Right lobe of liver (tissue), 6 donors: Measurements from ENCODE around the gene SYNJ2. TPM values are rescaled to one million over a fixed set of nuclear protein-coding genes. Genes with fewer than 3 reads are reported as not detected.

ENCODE experiments used
- ATAC-seq, 4 donors: fragments of 200-7000 bp; cut with Tn5 transposase; one replicate each; pipeline ENCODE4 v1.9.1; 2020; ENCODE audit warnings: mild to moderate bottlenecking in 4 of 4, moderate library complexity in 4 of 4
- DNase-seq, 3 donors: peaks; one replicate each; pipeline ENCODE4 v3.0.0-alpha.2; 2020
- H3K27ac ChIP-seq, 3 donors: fragments of 200-600 bp; one replicate each; pipeline ENCODE4 v1.8.0; 2022
- H3K27me3 ChIP-seq, 2 donors: fragments of 200-600 bp; one replicate each; pipeline ENCODE4 v1.8.0; 2022
- H3K36me3 ChIP-seq, 4 donors: fragments of 200-600 bp; sonication (generic) in 1 of 4; one replicate each; pipeline versions ENCODE4 v1.5.1 to v1.8.0; 2017 to 2022; ENCODE audit warnings: control low read depth in 1 of 4
- H3K4me1 ChIP-seq, 4 donors: fragments of 200-600 bp; sonication (generic) in 1 of 4; one replicate each; pipeline versions ENCODE4 v1.5.1 to v1.8.0; 2017 to 2022; ENCODE audit warnings: control low read depth in 1 of 4
- H3K4me3 ChIP-seq, 3 donors: fragments of 200-600 bp; one replicate each; pipeline ENCODE4 v1.8.0; 2022
- H3K9me3 ChIP-seq, 4 donors: fragments of 200-600 bp; sonication (generic) in 1 of 4; one replicate each; pipeline versions ENCODE4 v1.5.1 to v1.8.0; 2017 to 2022; ENCODE audit warnings: control low read depth in 1 of 4
- POLR2A ChIP-seq: fragments of 450-650 bp; IDR thresholded peaks from one replicate; pipeline ENCODE4 v1.6.1; 2017; ENCODE audit warnings: antibody characterized with exemption, mild to moderate bottlenecking
- WGBS: methylation state at CpG from one replicate; pipeline ENCODE4 v1.1.6; 2018; ENCODE audit warnings: low coverage, low lambda C conversion rate; ENCODE audit not compliant: insufficient coverage; ENCODE audit errors: missing lambda C conversion rate; 5-methylcytosine and 5-hydroxymethylcytosine counted together
- intact Hi-C, 2 donors: fragments of 100-400 bp; cut with DNase I; formaldehyde crosslinking; loops; one replicate each; pipeline versions ENCODE4 v1.11.2 to v1.14.1; 2022
- total RNA-seq, 6 experiments: library from RNA; depleted of rRNA in 2 of 6; stranded (reverse); fragments of >200 nt in 2 of 6; fragmentation: NEBNext Ultra II Directional in 3 of 6; extraction: Animal tissue kit (Norgen Biotek cat#: 25700) in 3 of 6; gene quantifications; one replicate each; pipeline versions ENCODE4 v1.1.0 to v1.2.4, GENCODE V29; 2016 to 2023
- TF ChIP-seq, protein P1 (sequence below), 4 donors: fragments of 200-600 bp in 3 of 4; fragments of 450-650 bp in 1 of 4; IDR thresholded peaks; one replicate each; pipeline versions ENCODE4 v1.5.1 to v1.8.0; 2016 to 2022; ENCODE audit warnings: antibody characterized with exemption in 4 of 4, mild to moderate bottlenecking in 2 of 4
- donor health status: DM: no; HTN: yes; CAD: no.
- donor health status: DM: no; HTN: no; CAD: no.
- donor health status: DM: no; HTN: no; CAD: no.
- donor health status: DM: no; HTN: yes; CAD: no.
- donor health status: DM: no; HTN: yes; CAD: no.

The SYNJ2 gene
- total RNA-seq, 6 experiments from 2014 or later = 3.2 to 7.4 (median 4.2) TPM

DNA sequence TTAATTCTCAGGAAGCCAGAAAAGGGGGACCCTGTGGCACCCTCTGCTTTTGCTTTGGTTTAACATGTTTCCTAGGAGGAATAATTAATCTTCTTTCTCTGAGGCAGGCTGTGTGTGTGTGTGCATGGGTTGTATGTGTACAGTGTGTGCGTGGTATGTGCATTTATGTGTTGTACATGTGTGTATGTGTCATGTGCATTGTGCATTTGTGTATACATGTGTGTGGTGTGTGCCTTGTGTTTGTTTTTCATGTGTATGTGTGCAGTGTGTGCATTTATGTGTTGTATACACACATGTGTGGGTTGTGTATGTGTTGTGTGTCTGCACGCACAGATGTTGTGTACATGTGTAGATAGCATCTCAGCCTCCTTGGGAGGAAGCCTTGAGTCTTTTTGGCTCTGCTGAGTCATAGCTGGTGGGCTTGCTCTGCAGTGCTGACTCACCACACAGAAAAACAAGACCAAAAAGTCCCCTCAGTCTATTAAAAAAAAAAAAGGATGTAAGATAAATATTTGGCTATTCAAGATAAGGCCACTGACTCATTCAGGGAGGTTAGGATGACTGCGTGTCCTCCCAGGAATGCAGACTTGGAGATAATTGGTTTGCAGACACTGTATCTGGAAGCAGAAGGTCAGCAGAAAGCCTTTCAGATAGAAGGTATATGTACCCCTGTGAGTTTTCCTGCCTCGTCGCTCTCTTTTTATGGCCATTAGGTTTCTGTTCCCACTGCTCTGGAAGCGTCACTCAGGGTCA lies 58.6 kb downstream of the SYNJ2 start:
- Histone ChIP-seq H3K4me1 (peaks cover 0 to 8% (median 2%) of the 10 kb centered on the region in 4 donors), H3K4me3 (no peak overlapping the region), H3K9me3 (no peaks in the 10 kb centered on the region), H3K27ac (peak overlapping the region in 1 of 3 donors; percentile 20), H3K27me3 (no peaks in the 10 kb centered on the region), H3K36me3 (no peaks in the 10 kb centered on the region)
- WGBS = 52% methylated on average over 6 of the region's 6 CpGs
- DNase-seq (no peak), ATAC-seq (peak; percentile 73 to 83 (median 76))
- intact Hi-C loops = no loop called here
- TF ChIP-seq, protein P1, sequence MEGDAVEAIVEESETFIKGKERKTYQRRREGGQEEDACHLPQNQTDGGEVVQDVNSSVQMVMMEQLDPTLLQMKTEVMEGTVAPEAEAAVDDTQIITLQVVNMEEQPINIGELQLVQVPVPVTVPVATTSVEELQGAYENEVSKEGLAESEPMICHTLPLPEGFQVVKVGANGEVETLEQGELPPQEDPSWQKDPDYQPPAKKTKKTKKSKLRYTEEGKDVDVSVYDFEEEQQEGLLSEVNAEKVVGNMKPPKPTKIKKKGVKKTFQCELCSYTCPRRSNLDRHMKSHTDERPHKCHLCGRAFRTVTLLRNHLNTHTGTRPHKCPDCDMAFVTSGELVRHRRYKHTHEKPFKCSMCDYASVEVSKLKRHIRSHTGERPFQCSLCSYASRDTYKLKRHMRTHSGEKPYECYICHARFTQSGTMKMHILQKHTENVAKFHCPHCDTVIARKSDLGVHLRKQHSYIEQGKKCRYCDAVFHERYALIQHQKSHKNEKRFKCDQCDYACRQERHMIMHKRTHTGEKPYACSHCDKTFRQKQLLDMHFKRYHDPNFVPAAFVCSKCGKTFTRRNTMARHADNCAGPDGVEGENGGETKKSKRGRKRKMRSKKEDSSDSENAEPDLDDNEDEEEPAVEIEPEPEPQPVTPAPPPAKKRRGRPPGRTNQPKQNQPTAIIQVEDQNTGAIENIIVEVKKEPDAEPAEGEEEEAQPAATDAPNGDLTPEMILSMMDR (IDR thresholded peaks at IDR 0.05) = no peak
- no peak for TF ChIP-seq POLR2A

DNA sequence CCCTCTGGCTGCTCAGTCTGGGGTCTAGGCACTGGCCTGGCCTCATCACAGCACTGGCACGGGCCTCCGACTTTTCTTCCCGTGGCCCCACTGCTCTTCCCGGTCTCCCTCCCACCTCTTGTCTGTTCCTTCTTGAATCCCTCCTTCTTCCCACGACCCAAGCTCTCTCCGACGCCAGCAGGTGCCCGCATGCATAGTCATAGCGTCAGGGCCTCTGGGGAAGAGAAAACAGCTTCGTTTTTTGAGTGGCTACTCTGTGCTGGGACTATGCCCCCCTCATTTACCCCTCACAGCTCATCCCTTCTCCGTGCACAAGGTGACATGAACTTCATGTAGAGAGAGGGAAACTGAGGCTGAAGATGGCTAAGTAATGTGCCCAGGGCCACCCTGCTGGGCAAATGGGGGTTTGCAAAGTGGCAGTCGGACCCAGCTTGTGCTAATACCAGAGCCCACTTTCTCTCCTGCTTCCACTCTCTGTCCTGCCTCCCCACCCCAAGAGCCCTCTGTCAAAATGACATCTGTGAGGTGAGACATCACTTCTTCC lies 59.2 kb downstream of the SYNJ2 start:
- 67% methylated on average over 11 of the region's 12 CpGs for WGBS
- Histone ChIP-seq H3K4me1 (peaks cover 0 to 8% (median 1%) of the 10 kb centered on the region in 4 donors), H3K9me3 (no peaks in the 10 kb centered on the region), H3K27me3 (no peaks in the 10 kb centered on the region), H3K27ac (peak overlapping the region in 1 of 3 donors; percentile 20), H3K36me3 (no peaks in the 10 kb centered on the region), H3K4me3 (no peak overlapping the region)
- peak in 1 of 3 donors; percentile 35 for DNase-seq
- TF ChIP-seq, protein P1 (IDR thresholded peaks at IDR 0.05) = no peak
- TF ChIP-seq POLR2A = no peak
- intact Hi-C loops = no loop called here
- no peak for ATAC-seq

DNA sequence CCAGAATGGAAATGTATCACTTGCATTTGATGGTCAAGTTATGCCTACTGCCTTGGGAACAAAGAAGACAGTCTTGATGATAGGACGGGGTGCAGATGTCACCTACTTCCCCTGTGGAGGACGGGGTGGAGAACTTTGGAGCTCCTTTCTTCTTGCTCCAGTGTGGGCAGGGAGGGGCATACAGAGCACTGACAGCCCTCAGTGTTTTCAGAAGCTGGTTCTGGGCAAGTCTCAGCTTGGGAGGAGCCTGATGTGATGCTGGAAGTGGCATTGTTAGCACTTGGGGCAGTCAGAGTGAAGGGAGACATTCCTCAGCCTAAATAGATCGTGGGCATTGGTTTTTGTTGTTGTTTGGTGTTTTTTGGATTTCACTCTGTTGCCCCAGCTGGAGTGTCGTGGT lies 59.7 kb downstream of the SYNJ2 start:
- TF ChIP-seq, protein P1 (IDR thresholded peaks at IDR 0.05) = no peak
- no peak for TF ChIP-seq POLR2A
- H3K27ac ChIP-seq = peak overlapping the region in 1 of 3 donors; percentile 20
- 84% methylated on average over 4 of the region's 4 CpGs for WGBS

DNA sequence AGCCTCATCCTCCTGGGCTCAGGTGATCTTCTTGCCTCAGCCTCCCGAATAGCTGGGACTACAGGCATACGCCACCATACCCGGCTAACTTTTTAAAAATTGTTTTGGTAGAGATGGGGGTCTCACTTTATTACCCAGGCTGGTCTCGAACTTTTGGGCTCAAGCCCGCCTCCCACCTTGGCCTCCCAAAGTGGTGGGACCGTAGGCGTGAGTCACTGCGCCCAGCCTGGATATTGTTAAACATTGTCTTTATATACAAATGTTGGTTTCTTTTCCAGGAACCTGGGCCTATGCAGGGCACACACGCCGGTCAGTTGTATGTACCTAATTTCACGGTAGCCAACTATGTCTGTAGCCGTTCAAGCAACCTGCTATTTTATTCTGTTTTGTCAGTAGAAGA lies 60.1 kb downstream of the SYNJ2 start:
- intact Hi-C loops = no loop called here
- 90% methylated on average over 8 of the region's 12 CpGs for WGBS

More for the DNA sequence above, 59.7 kb downstream of the SYNJ2 start:
- Histone ChIP-seq H3K27me3 (no peaks in the 10 kb centered on the region), H3K4me3 (no peak overlapping the region), H3K9me3 (no peaks in the 10 kb centered on the region), H3K4me1 (peaks cover 0 to 8% (median 1%) of the 10 kb centered on the region in 4 donors), H3K36me3 (no peaks in the 10 kb centered on the region)
- ATAC-seq (no peak), DNase-seq (no peak)
- intact Hi-C loops = no loop called here

More for the DNA sequence above, 60.1 kb downstream of the SYNJ2 start:
- no peaks in the 10 kb centered on the region for H3K36me3 ChIP-seq
- H3K4me1 ChIP-seq = peaks cover 0 to 8% (median 1%) of the 10 kb centered on the region in 4 donors
- TF ChIP-seq, protein P1 (IDR thresholded peaks at IDR 0.05) = no peak
- TF ChIP-seq POLR2A = no peak
- DNase-seq (no peak), ATAC-seq (no peak)
- no peaks in the 10 kb centered on the region for H3K27me3 ChIP-seq
- no peaks in the 10 kb centered on the region for H3K9me3 ChIP-seq
- H3K4me3 ChIP-seq = no peak overlapping the region
- H3K27ac ChIP-seq = peak overlapping the region in 1 of 3 donors; percentile 20
